HCT116 (cell line): ENCODE results near the gene CPA1.

Experiments used
- EZH2 ChIP-seq: fragments of 200-600 bp; sonication (generic); IDR thresholded peaks from 2 replicates; pipeline ENCODE4 v1.6.1; 2017; ENCODE audit warnings: antibody characterized with exemption, mixed run types
- JUND ChIP-seq: IDR thresholded peaks from 2 replicates; pipeline ENCODE4 v1.6.1; 2012
- POLR2A ChIP-seq: IDR thresholded peaks from 2 replicates; pipeline ENCODE4 v1.7.0; 2011; ENCODE audit warnings: borderline replicate concordance; ENCODE audit not compliant: insufficient read depth, insufficient read length; ENCODE audit errors: extremely low read depth
- SRF ChIP-seq: IDR thresholded peaks from 2 replicates; pipeline ENCODE4 v1.6.1; 2012; ENCODE audit warnings: low read depth
- YY1 ChIP-seq: IDR thresholded peaks from 2 replicates; pipeline ENCODE4 v1.6.1; 2011; ENCODE audit warnings: low read length, low read depth, moderate library complexity, mild to moderate bottlenecking; ENCODE audit not compliant: insufficient replicate concordance; ENCODE audit errors: extremely low read depth
- TF ChIP-seq, protein P1 (sequence below), 3 experiments: fragments of 200-600 bp in 1 of 3; sonication (generic) in 1 of 3; IDR thresholded peaks in 2 of 3; conservative IDR thresholded peaks in 1 of 3; 2 replicates each; pipeline ENCODE4 v1.5.1; 2012 to 2017; ENCODE audit warnings: low read depth in 2 of 3, low read length in 2 of 3, antibody characterized with exemption in 1 of 3, borderline replicate concordance in 1 of 3, control low read depth in 1 of 3, mild to moderate bottlenecking in 1 of 3, mixed read lengths in 1 of 3, mixed run types in 1 of 3, moderate library complexity in 1 of 3; ENCODE audit not compliant: insufficient read depth in 1 of 3
- TF ChIP-seq, protein P2 (sequence below): IDR thresholded peaks from 2 replicates; pipeline ENCODE4 v1.6.1; 2012
- TF ChIP-seq, protein P3 (sequence below): IDR thresholded peaks from 2 replicates; pipeline ENCODE4 v1.6.1; 2012; ENCODE audit warnings: low read depth

DNA sequence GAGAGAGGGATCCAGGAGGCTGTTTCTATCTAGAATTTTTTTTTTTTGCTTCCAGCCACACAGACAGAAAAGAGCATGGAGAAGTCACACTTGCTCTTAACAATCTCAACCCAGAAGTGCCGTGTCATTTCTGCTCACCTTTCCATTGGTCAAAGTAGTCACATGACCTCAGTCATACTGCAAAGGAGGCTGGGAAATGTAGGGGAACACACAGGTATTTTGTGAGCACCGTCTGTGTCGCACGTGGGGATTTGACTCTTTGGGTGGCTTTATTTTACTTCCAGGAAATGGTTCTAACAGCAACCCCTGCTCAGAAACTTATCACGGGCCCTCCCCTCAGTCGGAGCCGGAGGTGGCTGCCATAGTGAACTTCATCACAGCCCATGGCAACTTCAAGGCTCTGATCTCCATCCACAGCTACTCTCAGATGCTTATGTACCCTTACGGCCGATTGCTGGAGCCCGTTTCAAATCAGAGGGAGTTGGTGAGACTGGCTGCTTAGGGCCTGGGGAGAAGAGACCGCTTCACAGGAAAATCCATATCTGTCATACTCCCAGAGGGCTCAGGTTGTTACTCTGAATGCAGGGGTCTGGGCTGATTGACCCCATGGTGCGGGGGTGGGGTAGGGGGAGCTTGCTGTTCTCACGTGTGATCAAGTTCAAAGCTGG, 13.1 kb upstream of the CPA1 start:
- TF ChIP-seq, protein P1, sequence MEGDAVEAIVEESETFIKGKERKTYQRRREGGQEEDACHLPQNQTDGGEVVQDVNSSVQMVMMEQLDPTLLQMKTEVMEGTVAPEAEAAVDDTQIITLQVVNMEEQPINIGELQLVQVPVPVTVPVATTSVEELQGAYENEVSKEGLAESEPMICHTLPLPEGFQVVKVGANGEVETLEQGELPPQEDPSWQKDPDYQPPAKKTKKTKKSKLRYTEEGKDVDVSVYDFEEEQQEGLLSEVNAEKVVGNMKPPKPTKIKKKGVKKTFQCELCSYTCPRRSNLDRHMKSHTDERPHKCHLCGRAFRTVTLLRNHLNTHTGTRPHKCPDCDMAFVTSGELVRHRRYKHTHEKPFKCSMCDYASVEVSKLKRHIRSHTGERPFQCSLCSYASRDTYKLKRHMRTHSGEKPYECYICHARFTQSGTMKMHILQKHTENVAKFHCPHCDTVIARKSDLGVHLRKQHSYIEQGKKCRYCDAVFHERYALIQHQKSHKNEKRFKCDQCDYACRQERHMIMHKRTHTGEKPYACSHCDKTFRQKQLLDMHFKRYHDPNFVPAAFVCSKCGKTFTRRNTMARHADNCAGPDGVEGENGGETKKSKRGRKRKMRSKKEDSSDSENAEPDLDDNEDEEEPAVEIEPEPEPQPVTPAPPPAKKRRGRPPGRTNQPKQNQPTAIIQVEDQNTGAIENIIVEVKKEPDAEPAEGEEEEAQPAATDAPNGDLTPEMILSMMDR (IDR thresholded peaks at IDR 0.05 in 2 of 3, conservative IDR thresholded peaks at IDR 0.05 in 1 of 3; ENCODE audit: borderline replicate concordance in 1 of 3, insufficient read depth in 1 of 3, low read depth in 2 of 3, low read length in 2 of 3), result no peak
- no peak for TF ChIP-seq YY1
- no peak for TF ChIP-seq SRF
- TF ChIP-seq, protein P2, sequence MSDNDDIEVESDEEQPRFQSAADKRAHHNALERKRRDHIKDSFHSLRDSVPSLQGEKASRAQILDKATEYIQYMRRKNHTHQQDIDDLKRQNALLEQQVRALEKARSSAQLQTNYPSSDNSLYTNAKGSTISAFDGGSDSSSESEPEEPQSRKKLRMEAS, result no peak
- no peak for TF ChIP-seq EZH2
- TF ChIP-seq, protein P3, sequence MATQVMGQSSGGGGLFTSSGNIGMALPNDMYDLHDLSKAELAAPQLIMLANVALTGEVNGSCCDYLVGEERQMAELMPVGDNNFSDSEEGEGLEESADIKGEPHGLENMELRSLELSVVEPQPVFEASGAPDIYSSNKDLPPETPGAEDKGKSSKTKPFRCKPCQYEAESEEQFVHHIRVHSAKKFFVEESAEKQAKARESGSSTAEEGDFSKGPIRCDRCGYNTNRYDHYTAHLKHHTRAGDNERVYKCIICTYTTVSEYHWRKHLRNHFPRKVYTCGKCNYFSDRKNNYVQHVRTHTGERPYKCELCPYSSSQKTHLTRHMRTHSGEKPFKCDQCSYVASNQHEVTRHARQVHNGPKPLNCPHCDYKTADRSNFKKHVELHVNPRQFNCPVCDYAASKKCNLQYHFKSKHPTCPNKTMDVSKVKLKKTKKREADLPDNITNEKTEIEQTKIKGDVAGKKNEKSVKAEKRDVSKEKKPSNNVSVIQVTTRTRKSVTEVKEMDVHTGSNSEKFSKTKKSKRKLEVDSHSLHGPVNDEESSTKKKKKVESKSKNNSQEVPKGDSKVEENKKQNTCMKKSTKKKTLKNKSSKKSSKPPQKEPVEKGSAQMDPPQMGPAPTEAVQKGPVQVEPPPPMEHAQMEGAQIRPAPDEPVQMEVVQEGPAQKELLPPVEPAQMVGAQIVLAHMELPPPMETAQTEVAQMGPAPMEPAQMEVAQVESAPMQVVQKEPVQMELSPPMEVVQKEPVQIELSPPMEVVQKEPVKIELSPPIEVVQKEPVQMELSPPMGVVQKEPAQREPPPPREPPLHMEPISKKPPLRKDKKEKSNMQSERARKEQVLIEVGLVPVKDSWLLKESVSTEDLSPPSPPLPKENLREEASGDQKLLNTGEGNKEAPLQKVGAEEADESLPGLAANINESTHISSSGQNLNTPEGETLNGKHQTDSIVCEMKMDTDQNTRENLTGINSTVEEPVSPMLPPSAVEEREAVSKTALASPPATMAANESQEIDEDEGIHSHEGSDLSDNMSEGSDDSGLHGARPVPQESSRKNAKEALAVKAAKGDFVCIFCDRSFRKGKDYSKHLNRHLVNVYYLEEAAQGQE, result no peak
- no peak for TF ChIP-seq JUND
- TF ChIP-seq POLR2A, result no peak
